ENCODE data around the gene BBLN. TPM values are rescaled to one million over a fixed set of nuclear protein-coding genes. Genes with fewer than 3 reads are reported as not detected.

BBLN gene
- total and polyA plus RNA-seq, 8 donors: 23.1 to 133 (median 34.7) TPM

DNA sequence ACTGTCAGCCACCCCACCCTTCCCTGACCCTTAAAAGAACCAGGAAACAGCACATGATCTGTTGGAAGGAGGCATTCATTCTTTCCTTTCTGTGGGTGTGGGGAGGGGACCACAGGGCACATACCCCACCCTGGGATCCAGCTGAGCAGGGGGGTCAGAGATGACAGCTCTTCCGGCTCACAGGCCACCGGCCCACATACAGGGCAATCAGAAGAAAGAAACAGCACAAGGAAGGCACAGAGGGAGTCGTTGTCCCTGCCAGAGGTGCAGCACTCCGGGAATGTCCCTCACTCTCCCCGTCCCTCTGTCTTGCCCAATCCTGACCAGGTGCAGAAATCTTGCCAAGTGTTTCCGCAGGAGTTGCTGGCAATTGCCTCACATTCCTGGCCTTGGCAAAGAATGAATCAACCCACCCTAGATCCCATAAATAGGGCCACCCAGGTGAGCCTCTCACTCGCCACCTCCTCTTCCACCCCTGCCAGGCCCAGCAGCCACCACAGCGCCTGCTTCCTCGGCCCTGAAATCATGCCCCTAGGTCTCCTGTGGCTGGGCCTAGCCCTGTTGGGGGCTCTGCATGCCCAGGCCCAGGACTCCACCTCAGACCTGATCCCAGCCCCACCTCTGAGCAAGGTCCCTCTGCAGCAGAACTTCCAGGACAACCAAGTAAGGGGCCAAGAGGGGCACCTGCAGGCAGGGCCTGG is 10.9 kb upstream of the BBLN start, which contains the start of gene LCN2:
LCN2 (plus strand) TSS at position 453 of the 701 bp plus-strand sequence; CDS start at position 526, 73 bp downstream.
- DNase-seq: peak; percentile 65 to 89 (median 76)
- H3K27ac ChIP-seq: peak within 1 kb of the TSS; percentile 60 to 87 (median 71)
- H3K36me3 ChIP-seq: no peaks in the 10 kb centered on the region
- TF ChIP-seq, protein P1, sequence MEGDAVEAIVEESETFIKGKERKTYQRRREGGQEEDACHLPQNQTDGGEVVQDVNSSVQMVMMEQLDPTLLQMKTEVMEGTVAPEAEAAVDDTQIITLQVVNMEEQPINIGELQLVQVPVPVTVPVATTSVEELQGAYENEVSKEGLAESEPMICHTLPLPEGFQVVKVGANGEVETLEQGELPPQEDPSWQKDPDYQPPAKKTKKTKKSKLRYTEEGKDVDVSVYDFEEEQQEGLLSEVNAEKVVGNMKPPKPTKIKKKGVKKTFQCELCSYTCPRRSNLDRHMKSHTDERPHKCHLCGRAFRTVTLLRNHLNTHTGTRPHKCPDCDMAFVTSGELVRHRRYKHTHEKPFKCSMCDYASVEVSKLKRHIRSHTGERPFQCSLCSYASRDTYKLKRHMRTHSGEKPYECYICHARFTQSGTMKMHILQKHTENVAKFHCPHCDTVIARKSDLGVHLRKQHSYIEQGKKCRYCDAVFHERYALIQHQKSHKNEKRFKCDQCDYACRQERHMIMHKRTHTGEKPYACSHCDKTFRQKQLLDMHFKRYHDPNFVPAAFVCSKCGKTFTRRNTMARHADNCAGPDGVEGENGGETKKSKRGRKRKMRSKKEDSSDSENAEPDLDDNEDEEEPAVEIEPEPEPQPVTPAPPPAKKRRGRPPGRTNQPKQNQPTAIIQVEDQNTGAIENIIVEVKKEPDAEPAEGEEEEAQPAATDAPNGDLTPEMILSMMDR (IDR thresholded peaks at IDR 0.05): no peak
- H3K9me3 ChIP-seq: no peaks in the 10 kb centered on the region
- 33 to 34% methylated on average over 9 of the region's 9 CpGs for WGBS, 2 donors
- H3K4me1 ChIP-seq: peaks cover 11 to 18% (median 12%) of the 10 kb centered on the region in 3 donors
- intact Hi-C loops (cut with DNase I): no loop called here
- peak within 1 kb of the TSS in 1 of 4 donors; percentile 12 for H3K4me3 ChIP-seq
- ATAC-seq: peak; percentile 79 to 85 (median 83)
- H3K27me3 ChIP-seq: no peaks in the 10 kb centered on the region
- FAIRE-seq: no peak

DNA sequence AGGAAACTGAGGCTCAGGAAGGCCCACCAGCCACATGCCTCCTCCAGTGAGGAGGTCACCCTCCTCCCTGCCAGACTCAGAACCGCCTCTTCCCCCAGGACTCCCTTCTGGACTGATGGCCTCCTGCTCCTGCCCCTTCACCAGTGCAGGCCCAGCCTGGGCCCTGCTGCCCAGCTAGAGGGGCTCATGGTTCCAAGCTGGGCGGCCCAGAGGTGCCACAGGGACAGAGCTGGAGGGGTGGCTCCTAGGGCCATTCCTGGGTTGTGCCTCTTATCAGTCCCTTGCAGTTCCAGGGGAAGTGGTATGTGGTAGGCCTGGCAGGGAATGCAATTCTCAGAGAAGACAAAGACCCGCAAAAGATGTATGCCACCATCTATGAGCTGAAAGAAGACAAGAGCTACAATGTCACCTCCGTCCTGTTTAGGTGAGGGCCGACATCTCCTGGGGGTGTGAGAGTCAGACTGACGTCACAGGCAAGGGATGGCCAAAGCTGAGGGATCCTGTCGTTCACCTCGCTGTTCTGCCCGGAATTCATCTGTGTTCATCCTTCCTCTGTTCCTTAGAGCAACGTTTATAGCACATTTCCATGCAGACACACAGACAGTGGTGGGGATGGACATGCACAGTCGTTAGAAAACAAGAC is 10.0 kb upstream of the BBLN start:
- H3K4me1 ChIP-seq: peaks cover 11 to 18% (median 12%) of the 10 kb centered on the region in 3 donors
- no peaks in the 10 kb centered on the region for H3K27me3 ChIP-seq
- peak in 2 of 6 donors; percentile 51 to 52 for DNase-seq
- intact Hi-C loops (cut with DNase I): no loop called here
- TF ChIP-seq, protein P1 (IDR thresholded peaks at IDR 0.05): no peak
- H3K4me3 ChIP-seq: peak overlapping the region in 1 of 4 donors; percentile 12
- H3K27ac ChIP-seq: peak overlapping the region in 2 of 4 donors; percentile 77 to 87
- no peak for FAIRE-seq
- H3K9me3 ChIP-seq: no peaks in the 10 kb centered on the region
- 78 to 80% methylated on average over 11 of the region's 11 CpGs for WGBS, 2 donors
- no peaks in the 10 kb centered on the region for H3K36me3 ChIP-seq
- ATAC-seq: no peak

DNA sequence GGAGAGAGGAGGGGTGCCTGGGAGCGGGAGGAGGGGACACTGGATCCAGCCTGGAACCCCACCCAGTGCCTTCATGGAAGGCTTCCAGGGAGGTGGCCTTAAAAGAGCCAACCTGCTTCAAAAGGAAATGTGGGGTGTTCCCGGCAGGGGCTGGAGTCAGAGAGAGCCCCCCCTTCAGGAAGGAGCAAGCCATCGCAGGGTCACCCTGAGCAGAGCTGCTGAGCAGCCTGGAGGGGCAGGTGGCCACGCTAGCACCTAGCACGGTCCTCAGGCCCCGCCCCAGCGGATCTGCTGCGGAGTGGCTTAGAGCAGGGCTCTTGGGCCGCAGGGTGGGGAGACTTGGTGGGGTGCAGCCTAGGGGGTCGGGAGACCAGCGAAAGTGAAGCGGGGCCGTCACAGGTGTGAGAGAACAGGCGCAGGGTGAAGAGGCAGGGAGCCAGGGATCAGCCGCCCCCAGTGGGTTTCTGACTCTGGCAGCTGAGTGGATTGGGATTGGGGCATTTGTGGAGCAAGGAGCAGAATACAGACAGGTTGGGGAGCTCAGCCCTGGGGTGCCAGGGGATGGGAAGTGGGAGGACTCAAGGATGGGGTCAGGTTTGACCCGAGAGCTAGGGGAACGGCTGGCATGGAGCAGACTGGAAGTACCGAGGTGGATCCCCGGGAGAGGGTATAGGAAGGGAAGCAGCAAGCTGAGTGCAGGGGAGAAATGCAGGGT is 9.3 kb upstream of the BBLN start:
- ATAC-seq (peak in 1 of 4 donors; percentile 8), FAIRE-seq (no peak), DNase-seq (peak in 2 of 6 donors; percentile 55 to 66)
- peaks cover 11 to 18% (median 12%) of the 10 kb centered on the region in 3 donors for H3K4me1 ChIP-seq
- no peak overlapping the region for H3K4me3 ChIP-seq
- no peaks in the 10 kb centered on the region for H3K9me3 ChIP-seq
- H3K36me3 ChIP-seq: no peaks in the 10 kb centered on the region
- intact Hi-C loops (cut with DNase I): no loop called here
- WGBS, 2 donors: 77% methylated on average over 19 of the region's 19 CpGs
- H3K27me3 ChIP-seq: no peaks in the 10 kb centered on the region
- H3K27ac ChIP-seq: no peak overlapping the region
- TF ChIP-seq, protein P1 (IDR thresholded peaks at IDR 0.05): no peak

DNA sequence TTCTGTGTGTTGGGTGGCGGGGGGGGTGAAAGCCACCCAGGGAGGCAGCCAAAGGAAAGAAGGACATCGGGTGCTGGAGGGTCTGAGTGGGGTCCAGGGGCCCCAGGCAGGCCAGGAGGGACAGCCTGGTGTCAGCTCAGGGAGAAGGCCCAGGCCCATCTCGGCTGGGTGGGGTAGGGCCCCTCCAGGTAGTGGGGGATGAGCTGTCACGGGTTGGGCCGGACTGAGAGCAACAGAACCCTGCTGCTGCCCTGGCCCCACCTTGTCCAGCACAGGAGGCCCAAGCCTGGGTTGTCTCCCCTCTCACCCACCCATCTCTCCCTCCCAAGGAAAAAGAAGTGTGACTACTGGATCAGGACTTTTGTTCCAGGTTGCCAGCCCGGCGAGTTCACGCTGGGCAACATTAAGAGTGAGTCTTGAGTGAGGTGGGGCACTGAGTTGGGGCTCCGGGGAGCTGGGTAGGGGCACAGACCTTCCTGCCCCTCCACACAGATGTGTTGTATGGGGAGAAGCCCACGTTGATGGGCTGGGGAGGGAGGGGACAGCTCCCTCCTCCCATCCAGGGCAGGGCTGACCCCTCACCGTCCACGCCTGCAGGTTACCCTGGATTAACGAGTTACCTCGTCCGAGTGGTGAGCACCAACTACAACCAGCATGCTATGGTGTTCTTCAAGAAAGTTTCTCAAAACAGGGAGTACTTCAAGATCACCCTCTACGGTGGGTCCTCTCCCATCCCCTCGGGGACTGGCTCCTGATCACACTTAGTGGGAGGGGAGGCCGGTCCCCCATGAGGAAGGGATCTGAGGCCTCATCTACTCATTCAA is 8.5 kb upstream of the BBLN start:
- 83 to 90% methylated on average over 18 of the region's 18 CpGs for WGBS, 2 donors
- no peaks in the 10 kb centered on the region for H3K27me3 ChIP-seq
- ATAC-seq (no peak), DNase-seq (peak in 2 of 6 donors; percentile 51 to 68), FAIRE-seq (no peak)
- no peaks in the 10 kb centered on the region for H3K36me3 ChIP-seq
- intact Hi-C loops (cut with DNase I): no loop called here
- TF ChIP-seq, protein P1 (IDR thresholded peaks at IDR 0.05): no peak
- H3K9me3 ChIP-seq: no peaks in the 10 kb centered on the region
- no peak overlapping the region for H3K27ac ChIP-seq
- peaks cover 11 to 18% (median 12%) of the 10 kb centered on the region in 3 donors for H3K4me1 ChIP-seq
- H3K4me3 ChIP-seq: no peak overlapping the region

Data from pancreas (tissue), 10 donors.